GM20000 (cell line): ENCODE data around the gene SYNGAP1.
A peak's percentile ranks its signal among the peaks of the same experiment; 100 is the strongest.
"Not testable (repeated sequence)": the region's sequence is repeated elsewhere in the genome, so short reads cannot be mapped to it uniquely, and the experiment has no call there.

Experiments
- DNase-seq: peaks from one replicate; pipeline ENCODE4 v3.0.0; 2012; ENCODE audit warnings: low spot score
- TF ChIP-seq, protein P1 (sequence below): IDR thresholded peaks from 2 replicates; pipeline ENCODE4 v1.5.1; 2012; ENCODE audit warnings: mild to moderate bottlenecking, control low read depth; ENCODE audit errors: extremely low read depth, missing control alignments

The SYNGAP1 gene

DNA sequence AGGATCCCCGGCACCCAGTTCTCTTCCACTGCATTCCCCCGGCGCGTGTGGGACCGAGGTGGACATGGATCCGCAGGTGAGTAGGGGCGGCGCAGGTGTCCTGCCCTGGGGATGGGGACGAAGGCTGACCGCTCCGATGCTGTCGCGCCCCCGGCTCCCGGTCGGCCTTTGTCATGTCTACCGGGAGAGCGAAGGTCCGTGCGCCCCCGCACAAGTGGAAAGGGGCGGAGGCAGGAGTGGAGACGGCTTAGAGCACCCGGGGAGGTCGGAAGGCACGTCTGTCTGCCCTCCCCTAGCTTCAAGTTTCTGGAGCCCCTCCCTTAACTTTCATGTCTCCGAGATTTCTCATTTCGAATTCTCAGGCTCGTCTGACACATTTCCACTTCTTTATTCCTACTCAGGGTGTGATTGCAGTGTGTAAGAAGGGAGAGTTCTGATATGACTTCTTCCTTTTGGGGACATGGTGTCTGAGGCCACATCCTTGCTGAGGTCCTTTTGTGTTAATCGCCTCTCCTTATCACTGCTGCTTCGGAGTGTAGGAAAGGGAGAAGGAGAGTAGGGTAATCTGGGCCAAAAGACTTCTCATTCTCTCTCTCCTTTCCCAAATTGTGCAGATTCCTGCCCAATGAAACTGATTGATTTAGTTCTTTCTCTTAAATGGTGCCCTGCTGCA, 27.8 kb upstream of the SYNGAP1 start:
- TF ChIP-seq, protein P1, sequence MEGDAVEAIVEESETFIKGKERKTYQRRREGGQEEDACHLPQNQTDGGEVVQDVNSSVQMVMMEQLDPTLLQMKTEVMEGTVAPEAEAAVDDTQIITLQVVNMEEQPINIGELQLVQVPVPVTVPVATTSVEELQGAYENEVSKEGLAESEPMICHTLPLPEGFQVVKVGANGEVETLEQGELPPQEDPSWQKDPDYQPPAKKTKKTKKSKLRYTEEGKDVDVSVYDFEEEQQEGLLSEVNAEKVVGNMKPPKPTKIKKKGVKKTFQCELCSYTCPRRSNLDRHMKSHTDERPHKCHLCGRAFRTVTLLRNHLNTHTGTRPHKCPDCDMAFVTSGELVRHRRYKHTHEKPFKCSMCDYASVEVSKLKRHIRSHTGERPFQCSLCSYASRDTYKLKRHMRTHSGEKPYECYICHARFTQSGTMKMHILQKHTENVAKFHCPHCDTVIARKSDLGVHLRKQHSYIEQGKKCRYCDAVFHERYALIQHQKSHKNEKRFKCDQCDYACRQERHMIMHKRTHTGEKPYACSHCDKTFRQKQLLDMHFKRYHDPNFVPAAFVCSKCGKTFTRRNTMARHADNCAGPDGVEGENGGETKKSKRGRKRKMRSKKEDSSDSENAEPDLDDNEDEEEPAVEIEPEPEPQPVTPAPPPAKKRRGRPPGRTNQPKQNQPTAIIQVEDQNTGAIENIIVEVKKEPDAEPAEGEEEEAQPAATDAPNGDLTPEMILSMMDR = no peak

DNA sequence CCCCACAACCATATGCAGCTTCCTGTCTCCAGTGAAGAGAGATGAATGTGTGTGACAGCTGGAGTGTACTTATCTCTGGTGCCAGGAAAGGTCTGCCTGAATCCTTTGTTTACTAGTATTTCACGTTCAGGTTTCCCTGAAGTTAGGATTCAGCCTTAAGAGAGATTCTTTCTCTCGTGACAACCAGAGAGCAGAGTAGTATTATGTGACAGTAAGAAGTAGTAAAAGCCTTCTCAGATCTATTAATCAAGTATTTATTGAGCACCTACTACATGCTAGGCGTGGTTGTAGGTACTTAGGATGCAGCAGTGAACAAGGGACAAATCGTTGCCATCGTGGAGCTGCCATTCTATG, 27.3 kb upstream of the SYNGAP1 start:
- DNase-seq = no peak
- TF ChIP-seq, protein P1 = no peak

More for the DNA sequence above, 27.8 kb upstream of the SYNGAP1 start:
- DNase-seq = peak; percentile 26

DNA sequence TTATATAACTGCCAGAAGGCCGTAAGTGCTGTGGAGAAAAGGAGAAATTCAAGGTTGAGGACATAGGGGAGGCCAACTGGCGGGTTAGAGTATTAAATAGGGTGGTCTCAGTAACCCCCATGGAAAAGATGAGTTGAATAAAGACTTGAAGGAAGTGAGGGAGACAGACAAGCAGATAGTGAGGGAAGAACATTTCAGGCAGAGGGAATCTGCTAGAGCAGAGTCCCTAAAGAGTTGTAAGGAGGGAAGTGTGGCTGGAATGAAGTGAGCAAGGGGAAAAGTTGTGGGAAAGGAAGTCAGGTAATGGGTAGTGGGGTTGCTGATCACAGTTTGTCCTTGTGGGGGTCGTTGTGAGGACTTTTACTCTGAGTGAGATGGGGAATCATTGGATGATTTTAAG, 26.9 kb upstream of the SYNGAP1 start:
- TF ChIP-seq, protein P1 = no peak
- no peak for DNase-seq

DNA sequence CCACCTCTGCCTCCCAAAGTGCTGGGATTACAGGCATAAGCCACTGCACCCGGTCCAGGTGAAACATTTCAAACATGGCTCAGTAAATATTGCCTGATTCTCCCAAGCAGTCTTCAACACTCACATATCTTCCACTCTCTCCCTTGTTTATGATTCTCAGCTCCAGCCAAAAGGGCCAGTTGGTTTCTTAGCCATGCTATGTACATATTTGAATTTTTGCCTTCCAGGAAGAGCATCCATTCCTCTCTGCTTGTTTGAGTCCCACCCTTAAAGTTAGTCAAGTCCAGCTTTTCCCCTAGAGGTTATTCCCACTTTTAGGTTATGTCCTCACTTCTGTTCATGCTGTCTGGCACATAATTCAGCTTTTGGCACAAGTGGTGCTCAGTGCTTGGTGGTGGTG, 22.3 kb upstream of the SYNGAP1 start:
- no peak for DNase-seq
- TF ChIP-seq, protein P1 = no peak

DNA sequence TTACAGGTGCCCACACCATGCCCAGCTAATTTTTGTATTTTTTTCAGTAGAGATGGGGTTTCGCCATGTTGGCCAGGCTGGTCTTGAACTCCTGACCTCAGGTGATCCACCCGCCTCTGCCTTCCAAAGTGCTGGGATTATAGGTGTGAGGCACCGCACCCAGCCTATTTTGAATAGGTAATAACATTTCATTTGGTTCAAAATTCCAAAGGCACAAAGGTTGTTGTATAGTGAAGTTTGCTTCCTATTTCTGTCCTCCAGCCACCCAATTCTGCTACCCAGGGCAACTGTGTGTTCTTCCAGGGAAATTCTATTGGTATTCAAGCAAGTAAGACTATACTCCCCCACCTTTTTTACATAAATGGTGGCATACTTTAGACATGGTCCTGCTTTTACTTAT, 21.3 kb upstream of the SYNGAP1 start:
- DNase-seq = not testable (repeated sequence)

DNA sequence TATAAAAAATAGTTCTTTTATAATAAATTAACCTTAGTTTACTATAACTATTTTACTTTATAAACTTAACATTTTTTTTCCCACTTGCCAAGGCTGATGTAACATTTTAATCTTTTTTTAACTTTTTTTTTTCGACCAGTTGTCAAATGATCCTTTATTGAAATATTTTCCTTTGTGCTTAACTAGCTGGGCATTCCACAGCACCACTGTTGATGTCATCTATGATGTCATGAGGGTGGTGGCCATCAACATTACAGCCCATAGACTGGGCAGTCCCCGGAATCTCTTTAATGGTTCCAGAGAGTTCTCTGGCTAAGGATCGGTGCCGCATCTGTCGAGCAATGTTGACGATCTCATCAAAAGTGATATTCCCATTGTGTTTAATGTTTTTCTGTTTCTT, 20.0 kb upstream of the SYNGAP1 start:
- not testable (repeated sequence) for DNase-seq

DNA sequence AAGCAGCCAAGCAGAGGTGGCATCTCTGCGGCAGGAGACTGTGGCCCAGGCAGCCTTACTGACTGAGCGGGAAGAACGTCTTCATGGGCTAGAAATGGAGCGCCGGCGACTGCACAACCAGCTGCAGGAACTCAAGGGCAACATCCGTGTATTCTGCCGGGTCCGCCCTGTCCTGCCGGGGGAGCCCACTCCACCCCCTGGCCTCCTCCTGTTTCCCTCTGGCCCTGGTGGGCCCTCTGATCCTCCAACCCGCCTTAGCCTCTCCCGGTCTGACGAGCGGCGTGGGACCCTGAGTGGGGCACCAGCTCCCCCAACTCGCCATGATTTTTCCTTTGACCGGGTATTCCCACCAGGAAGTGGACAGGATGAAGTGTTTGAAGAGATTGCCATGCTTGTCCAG, 15.0 kb upstream of the SYNGAP1 start:
- no peak for DNase-seq
- TF ChIP-seq, protein P1 = no peak

DNA sequence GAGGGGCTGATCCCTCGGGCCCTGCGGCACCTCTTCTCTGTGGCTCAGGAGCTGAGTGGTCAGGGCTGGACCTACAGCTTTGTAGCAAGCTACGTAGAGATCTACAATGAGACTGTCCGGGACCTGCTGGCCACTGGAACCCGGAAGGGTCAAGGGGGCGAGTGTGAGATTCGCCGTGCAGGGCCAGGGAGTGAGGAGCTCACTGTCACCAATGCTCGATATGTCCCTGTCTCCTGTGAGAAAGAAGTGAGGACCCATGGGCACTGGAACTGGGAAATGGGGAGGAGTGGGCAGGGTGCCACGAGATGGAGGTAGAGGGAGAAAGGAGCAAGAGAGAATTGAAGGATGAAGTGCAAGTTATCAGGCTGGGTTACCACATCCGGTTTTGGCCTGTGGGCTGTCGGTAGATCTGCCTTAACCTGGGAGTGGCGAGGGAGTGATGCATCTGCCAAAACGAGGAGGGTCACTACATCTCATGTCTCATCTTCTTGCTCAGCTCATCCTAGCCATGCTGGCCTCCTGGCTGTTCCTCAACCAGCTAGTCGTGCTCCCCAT, 14.4 kb upstream of the SYNGAP1 start:
- TF ChIP-seq, protein P1 = no peak
- no peak for DNase-seq
